Measurements from ENCODE around the gene THSD4. TPM values are rescaled to one million over a fixed set of nuclear protein-coding genes. Genes with fewer than 3 reads are reported as not detected.

THSD4 gene
- total and polyA plus RNA-seq, 2 of the 4 experiments (the other 2 are of a cell fraction), result 25.5 to 31.1 TPM

DNA sequence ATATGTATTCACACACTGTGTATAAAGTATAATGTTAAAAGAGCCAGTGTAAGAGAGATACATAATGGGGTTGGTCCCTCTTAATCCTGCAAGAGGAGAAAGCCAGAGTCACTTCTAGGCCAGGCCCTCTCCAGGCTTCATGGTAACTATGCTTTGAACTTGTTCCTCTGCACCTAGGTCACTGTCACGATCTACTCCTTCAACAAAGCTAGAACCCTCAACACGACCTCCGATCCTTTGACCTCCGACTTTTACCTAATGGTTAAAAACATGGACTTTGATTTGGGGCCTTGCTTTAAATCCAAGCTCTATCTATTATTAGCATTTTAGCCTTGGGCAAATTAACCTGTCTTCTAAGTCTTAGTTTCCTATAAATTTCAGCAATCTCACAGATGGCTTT is 541.2 kb downstream of the THSD4 start:
- no peak overlapping the region for H3K18ac ChIP-seq (ENCODE audit: low read depth, low read length)
- no peak overlapping the region for H2BK15ac ChIP-seq (ENCODE audit: low read depth, low read length)
- H4K5ac ChIP-seq (ENCODE audit: low read depth, low read length), result no peak overlapping the region
- no peak overlapping the region for H3K56ac ChIP-seq (ENCODE audit: extremely low read depth, insufficient read depth, low read length)
- BruUV-seq (replicated peaks), result no TSS peak
- H3K9ac ChIP-seq (ENCODE audit: low read depth, low read length), result no peak overlapping the region
- no peak overlapping the region for H4K91ac ChIP-seq (ENCODE audit: insufficient read depth, low read depth, low read length)
- no peak overlapping the region for H2BK5ac ChIP-seq (ENCODE audit: low read depth, low read length, poor library complexity, severe bottlenecking)
- no peak overlapping the region for H3K14ac ChIP-seq (replicated peaks; ENCODE audit: low read depth, low read length)
- H3K27me3 ChIP-seq (ENCODE audit: control insufficient read depth, insufficient read depth, low read length), result no peaks in the 10 kb centered on the region
- POLR2A ChIA-PET (ENCODE audit: unreplicated experiment), result no interaction called here
- no peak overlapping the region for H2AFZ ChIP-seq (replicated peaks; ENCODE audit: low read length, poor library complexity)
- no peak for TF ChIP-seq MAZ (IDR thresholded peaks at IDR 0.05; ENCODE audit: borderline replicate concordance, low read depth, low read length)
- TF ChIP-seq, protein P1, sequence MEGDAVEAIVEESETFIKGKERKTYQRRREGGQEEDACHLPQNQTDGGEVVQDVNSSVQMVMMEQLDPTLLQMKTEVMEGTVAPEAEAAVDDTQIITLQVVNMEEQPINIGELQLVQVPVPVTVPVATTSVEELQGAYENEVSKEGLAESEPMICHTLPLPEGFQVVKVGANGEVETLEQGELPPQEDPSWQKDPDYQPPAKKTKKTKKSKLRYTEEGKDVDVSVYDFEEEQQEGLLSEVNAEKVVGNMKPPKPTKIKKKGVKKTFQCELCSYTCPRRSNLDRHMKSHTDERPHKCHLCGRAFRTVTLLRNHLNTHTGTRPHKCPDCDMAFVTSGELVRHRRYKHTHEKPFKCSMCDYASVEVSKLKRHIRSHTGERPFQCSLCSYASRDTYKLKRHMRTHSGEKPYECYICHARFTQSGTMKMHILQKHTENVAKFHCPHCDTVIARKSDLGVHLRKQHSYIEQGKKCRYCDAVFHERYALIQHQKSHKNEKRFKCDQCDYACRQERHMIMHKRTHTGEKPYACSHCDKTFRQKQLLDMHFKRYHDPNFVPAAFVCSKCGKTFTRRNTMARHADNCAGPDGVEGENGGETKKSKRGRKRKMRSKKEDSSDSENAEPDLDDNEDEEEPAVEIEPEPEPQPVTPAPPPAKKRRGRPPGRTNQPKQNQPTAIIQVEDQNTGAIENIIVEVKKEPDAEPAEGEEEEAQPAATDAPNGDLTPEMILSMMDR (conservative IDR thresholded peaks at IDR 0.05; ENCODE audit: low read depth, low read length), result no peak
- TF ChIP-seq MAFK (IDR thresholded peaks at IDR 0.05; ENCODE audit: low read depth, low read length), result no peak
- TF ChIP-seq RAD21 (IDR thresholded peaks at IDR 0.05; ENCODE audit: low read length), result no peak
- TF ChIP-seq, protein P2, sequence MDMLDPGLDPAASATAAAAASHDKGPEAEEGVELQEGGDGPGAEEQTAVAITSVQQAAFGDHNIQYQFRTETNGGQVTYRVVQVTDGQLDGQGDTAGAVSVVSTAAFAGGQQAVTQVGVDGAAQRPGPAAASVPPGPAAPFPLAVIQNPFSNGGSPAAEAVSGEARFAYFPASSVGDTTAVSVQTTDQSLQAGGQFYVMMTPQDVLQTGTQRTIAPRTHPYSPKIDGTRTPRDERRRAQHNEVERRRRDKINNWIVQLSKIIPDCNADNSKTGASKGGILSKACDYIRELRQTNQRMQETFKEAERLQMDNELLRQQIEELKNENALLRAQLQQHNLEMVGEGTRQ (IDR thresholded peaks at IDR 0.05; ENCODE audit: low read depth, low read length), result no peak
- TF ChIP-seq, protein P3, sequence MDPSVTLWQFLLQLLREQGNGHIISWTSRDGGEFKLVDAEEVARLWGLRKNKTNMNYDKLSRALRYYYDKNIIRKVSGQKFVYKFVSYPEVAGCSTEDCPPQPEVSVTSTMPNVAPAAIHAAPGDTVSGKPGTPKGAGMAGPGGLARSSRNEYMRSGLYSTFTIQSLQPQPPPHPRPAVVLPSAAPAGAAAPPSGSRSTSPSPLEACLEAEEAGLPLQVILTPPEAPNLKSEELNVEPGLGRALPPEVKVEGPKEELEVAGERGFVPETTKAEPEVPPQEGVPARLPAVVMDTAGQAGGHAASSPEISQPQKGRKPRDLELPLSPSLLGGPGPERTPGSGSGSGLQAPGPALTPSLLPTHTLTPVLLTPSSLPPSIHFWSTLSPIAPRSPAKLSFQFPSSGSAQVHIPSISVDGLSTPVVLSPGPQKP (IDR thresholded peaks at IDR 0.05; ENCODE audit: borderline replicate concordance, low read depth, low read length), result no peak
- TF ChIP-seq NFE2L2 (IDR thresholded peaks at IDR 0.05; ENCODE audit: low read depth, low read length), result no peak
- no peak for TF ChIP-seq MXI1 (IDR thresholded peaks at IDR 0.05; ENCODE audit: borderline replicate concordance, low read depth, low read length)
- TF ChIP-seq SMC3 (IDR thresholded peaks at IDR 0.05; ENCODE audit: low read depth, low read length), result no peak
- no peak for TF ChIP-seq RCOR1 (IDR thresholded peaks at IDR 0.05; ENCODE audit: insufficient replicate concordance, low read length)
- no peak for TF ChIP-seq RFX5 (IDR thresholded peaks at IDR 0.05; ENCODE audit: low read depth, low read length)
- TF ChIP-seq POLR2A (IDR thresholded peaks at IDR 0.05; ENCODE audit: low read depth, low read length), result no peak
- no peak for TF ChIP-seq BHLHE40 (IDR thresholded peaks at IDR 0.05; ENCODE audit: low read depth, low read length)
- TF ChIP-seq CEBPB (IDR thresholded peaks at IDR 0.05; ENCODE audit: low read depth, low read length), result no peak
- TF ChIP-seq FOS (IDR thresholded peaks at IDR 0.05; ENCODE audit: low read depth, low read length), result no peak
- no peak for TF ChIP-seq CHD1 (IDR thresholded peaks at IDR 0.05; ENCODE audit: low read depth, low read length)
- dilution Hi-C loops (cut with HindIII; ENCODE audit: low sequenced_read_pairs, unreplicated experiment), result no loop called here
- H2AK5ac ChIP-seq (ENCODE audit: low read depth, low read length), result no peak overlapping the region
- ATAC-seq (ENCODE audit: low read depth), result no peak
- 0 out of 2 replicates have a peak, but pooled peaks cover under 1% of the 10 kb centered on the region for H3K9me1 ChIP-seq (ENCODE audit: insufficient read depth, low read length)
- no peak overlapping the region for H2AK9ac ChIP-seq (replicated peaks; ENCODE audit: low read depth, low read length, poor library complexity)
- H3K23ac ChIP-seq (ENCODE audit: low read depth, low read length), result no peak overlapping the region
- 94% methylated on average over 2 of the region's 4 CpGs; no CpG with 5 or more reads in 1 of the 2 experiments for WGBS, 2 experiments (ENCODE audit: extremely low coverage in 2 of 2, insufficient read length in 1 of 2)
- H4K8ac ChIP-seq (ENCODE audit: low read depth in 2 of 2, low read length in 2 of 2), result no peak overlapping the region
- H2BK20ac ChIP-seq (ENCODE audit: low read depth, low read length), result no peak overlapping the region
- H2BK120ac ChIP-seq (ENCODE audit: low read depth, low read length), result no peak overlapping the region
- no peak for DNase-seq
- H3K4me3 ChIP-seq (ENCODE audit: insufficient read depth, low read depth, low read length), result no peak overlapping the region
- intact Hi-C loops (cut with micrococcal nuclease), result loop anchor here (5.0 kb wide), 1 partner anchor 501 kb away; no protein-coding TSS in a partner anchor
- H4K20me1 ChIP-seq (ENCODE audit: insufficient read depth, low read length), result no peaks in the 10 kb centered on the region
- CTCF ChIA-PET, result no interaction called here
- no peak overlapping the region for H3K27ac ChIP-seq (ENCODE audit: insufficient read depth, low read length)
- no peak overlapping the region for H3K4ac ChIP-seq (ENCODE audit: low read depth, low read length)
- in situ Hi-C loops (cut with MboI; ENCODE audit: low sequenced_read_pairs), result no loop called here
- peaks cover 4% of the 10 kb centered on the region for H3K4me1 ChIP-seq (ENCODE audit: control insufficient read depth, insufficient read depth, low read length)
- peaks cover 0 to 6% of the 10 kb centered on the region in 2 experiments; a peak in 1 of 4 replicates for H3K79me1 ChIP-seq (ENCODE audit: low read depth in 1 of 2, low read length in 2 of 2)
- no peaks in the 10 kb centered on the region for H3K9me3 ChIP-seq (ENCODE audit: control insufficient read depth, insufficient read depth, low read length)
- H3K4me2 ChIP-seq (ENCODE audit: low read depth, low read length), result no peak overlapping the region
- H3K36me3 ChIP-seq (ENCODE audit: control insufficient read depth, insufficient read depth, low read length), result peaks cover 4% of the 10 kb centered on the region; the same call in 1 of the 2 replicates

Measured in IMR-90 (cell line).